ENCODE results near the gene ADGRL3.
"Not testable (repeated sequence)": the region's sequence is repeated elsewhere in the genome, so short reads cannot be mapped to it uniquely, and the experiment has no call there.

Gene ADGRL3

DNA sequence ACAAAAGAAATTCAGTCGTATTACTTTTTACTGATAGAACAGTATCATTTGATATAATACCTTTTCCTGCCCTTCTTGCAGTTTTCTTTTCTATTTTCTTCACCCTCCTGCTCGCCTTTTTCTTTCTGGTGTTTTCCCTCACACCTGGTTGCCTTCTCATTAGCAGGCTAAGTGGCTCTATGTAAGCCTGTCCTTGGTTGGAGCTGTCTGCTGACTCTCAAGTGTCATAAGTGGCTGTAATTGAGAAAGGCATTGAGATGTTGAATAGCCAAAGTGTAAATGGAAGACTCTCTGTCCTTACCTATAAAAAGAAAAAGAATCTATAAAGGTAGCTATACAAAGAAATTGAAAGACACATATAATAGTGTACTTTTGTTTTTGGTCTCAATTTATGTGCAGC is 180.7 kb downstream of the ADGRL3 start:
- H3K9me2 ChIP-seq (ENCODE audit: low read depth, low read length), result no peaks in the 10 kb centered on the region
- no peak overlapping the region for H3K27ac ChIP-seq (ENCODE audit: low read depth, low read length, poor library complexity, severe bottlenecking)
- no peak overlapping the region for H3K9ac ChIP-seq (ENCODE audit: low read length)
- TF ChIP-seq, protein P1, sequence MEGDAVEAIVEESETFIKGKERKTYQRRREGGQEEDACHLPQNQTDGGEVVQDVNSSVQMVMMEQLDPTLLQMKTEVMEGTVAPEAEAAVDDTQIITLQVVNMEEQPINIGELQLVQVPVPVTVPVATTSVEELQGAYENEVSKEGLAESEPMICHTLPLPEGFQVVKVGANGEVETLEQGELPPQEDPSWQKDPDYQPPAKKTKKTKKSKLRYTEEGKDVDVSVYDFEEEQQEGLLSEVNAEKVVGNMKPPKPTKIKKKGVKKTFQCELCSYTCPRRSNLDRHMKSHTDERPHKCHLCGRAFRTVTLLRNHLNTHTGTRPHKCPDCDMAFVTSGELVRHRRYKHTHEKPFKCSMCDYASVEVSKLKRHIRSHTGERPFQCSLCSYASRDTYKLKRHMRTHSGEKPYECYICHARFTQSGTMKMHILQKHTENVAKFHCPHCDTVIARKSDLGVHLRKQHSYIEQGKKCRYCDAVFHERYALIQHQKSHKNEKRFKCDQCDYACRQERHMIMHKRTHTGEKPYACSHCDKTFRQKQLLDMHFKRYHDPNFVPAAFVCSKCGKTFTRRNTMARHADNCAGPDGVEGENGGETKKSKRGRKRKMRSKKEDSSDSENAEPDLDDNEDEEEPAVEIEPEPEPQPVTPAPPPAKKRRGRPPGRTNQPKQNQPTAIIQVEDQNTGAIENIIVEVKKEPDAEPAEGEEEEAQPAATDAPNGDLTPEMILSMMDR (IDR thresholded peaks at IDR 0.05; ENCODE audit: low read length), result no peak
- TF ChIP-seq EZH2 (IDR thresholded peaks at IDR 0.05; ENCODE audit: borderline replicate concordance, low read length), result no peak
- no peak overlapping the region for H3K4me2 ChIP-seq (ENCODE audit: low read length)
- no peaks in the 10 kb centered on the region for H3K36me3 ChIP-seq (ENCODE audit: insufficient read depth, low read length)
- H3F3A ChIP-seq (ENCODE audit: insufficient read depth, low read length), result no peaks in the 10 kb centered on the region
- H3K27me3 ChIP-seq (ENCODE audit: insufficient read depth, low read length), result no peaks in the 10 kb centered on the region
- no peak overlapping the region for H3K4me3 ChIP-seq (ENCODE audit: low read depth, low read length, poor library complexity, severe bottlenecking)
- no peak overlapping the region for H2AFZ ChIP-seq (ENCODE audit: low read length)
- no peaks in the 10 kb centered on the region for H3K4me1 ChIP-seq (ENCODE audit: insufficient read depth, low read length, severe bottlenecking)
- H3K9me3 ChIP-seq (ENCODE audit: low read length), result no peaks in the 10 kb centered on the region
- no peaks in the 10 kb centered on the region for H3K79me2 ChIP-seq (ENCODE audit: insufficient read depth, low read length)
- no peaks in the 10 kb centered on the region for H4K20me1 ChIP-seq (ENCODE audit: insufficient read depth, low read length)

DNA sequence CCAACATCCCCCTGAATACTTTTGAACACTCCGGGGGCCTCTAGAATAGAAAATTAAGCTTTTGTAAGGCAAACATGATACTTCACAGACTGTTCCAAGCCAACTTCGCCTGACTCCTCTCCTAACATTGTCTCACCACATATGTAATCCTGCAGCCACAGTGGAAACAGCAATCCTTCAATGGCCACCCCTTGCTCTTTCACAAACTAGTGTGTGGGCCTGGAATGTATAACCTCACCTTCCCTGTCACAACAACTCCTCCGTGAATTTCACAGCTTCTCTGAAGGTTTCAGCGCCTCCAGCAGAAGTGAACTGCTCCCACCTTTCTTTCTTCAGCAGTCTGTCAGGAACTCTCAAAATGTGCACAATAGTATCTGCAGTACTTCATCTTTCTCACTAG is 185.1 kb downstream of the ADGRL3 start:
- H3K9me3 ChIP-seq (ENCODE audit: low read length), result no peaks in the 10 kb centered on the region
- no peaks in the 10 kb centered on the region for H3K4me1 ChIP-seq (ENCODE audit: insufficient read depth, low read length, severe bottlenecking)
- H3K9ac ChIP-seq (ENCODE audit: low read length), result no peak overlapping the region
- H3K36me3 ChIP-seq (ENCODE audit: insufficient read depth, low read length), result no peaks in the 10 kb centered on the region
- H3K79me2 ChIP-seq (ENCODE audit: insufficient read depth, low read length), result no peaks in the 10 kb centered on the region
- no peaks in the 10 kb centered on the region for H3K27me3 ChIP-seq (ENCODE audit: insufficient read depth, low read length)
- no peaks in the 10 kb centered on the region for H3F3A ChIP-seq (ENCODE audit: insufficient read depth, low read length)
- H4K20me1 ChIP-seq (ENCODE audit: insufficient read depth, low read length), result no peaks in the 10 kb centered on the region
- no peaks in the 10 kb centered on the region for H3K9me2 ChIP-seq (ENCODE audit: low read depth, low read length)
- H2AFZ ChIP-seq (ENCODE audit: low read length), result no peak overlapping the region
- H3K4me3 ChIP-seq (ENCODE audit: low read depth, low read length, poor library complexity, severe bottlenecking), result no peak overlapping the region
- TF ChIP-seq, protein P1 (IDR thresholded peaks at IDR 0.05; ENCODE audit: low read length), result no peak
- no peak for TF ChIP-seq EZH2 (IDR thresholded peaks at IDR 0.05; ENCODE audit: borderline replicate concordance, low read length)
- H3K27ac ChIP-seq (ENCODE audit: low read depth, low read length, poor library complexity, severe bottlenecking), result no peak overlapping the region
- H3K4me2 ChIP-seq (ENCODE audit: low read length), result no peak overlapping the region

DNA sequence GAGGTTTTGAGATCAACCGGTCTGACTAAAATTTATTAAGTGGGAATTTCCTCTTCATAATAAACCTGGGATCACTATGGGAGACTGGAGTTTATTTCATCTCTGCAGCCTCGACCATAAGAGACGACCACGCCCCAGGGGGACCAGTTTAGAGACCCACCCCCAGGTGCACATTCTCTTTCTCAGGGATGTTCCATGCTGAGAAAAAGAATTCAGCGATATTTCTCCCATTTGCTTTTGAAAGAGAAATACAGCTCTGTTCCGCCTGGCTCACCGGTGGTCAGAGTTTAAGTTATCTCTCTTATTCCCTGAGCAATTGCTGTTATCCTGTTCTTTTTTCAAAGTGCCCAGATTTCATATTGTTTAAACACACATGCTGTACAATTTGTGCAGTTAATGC is 187.2 kb downstream of the ADGRL3 start:
- H3K79me2 ChIP-seq (ENCODE audit: insufficient read depth, low read length); H2AFZ ChIP-seq (ENCODE audit: low read length); H3K9ac ChIP-seq (ENCODE audit: low read length); H3F3A ChIP-seq (ENCODE audit: insufficient read depth, low read length); H3K36me3 ChIP-seq (ENCODE audit: insufficient read depth, low read length); H3K27me3 ChIP-seq (ENCODE audit: insufficient read depth, low read length); H3K4me3 ChIP-seq (ENCODE audit: low read depth, low read length, poor library complexity, severe bottlenecking); H4K20me1 ChIP-seq (ENCODE audit: insufficient read depth, low read length); H3K4me1 ChIP-seq (ENCODE audit: insufficient read depth, low read length, severe bottlenecking); H3K9me2 ChIP-seq (ENCODE audit: low read depth, low read length); H3K9me3 ChIP-seq (ENCODE audit: low read length); H3K27ac ChIP-seq (ENCODE audit: low read depth, low read length, poor library complexity, severe bottlenecking); H3K4me2 ChIP-seq (ENCODE audit: low read length): not testable (repeated sequence)

DNA sequence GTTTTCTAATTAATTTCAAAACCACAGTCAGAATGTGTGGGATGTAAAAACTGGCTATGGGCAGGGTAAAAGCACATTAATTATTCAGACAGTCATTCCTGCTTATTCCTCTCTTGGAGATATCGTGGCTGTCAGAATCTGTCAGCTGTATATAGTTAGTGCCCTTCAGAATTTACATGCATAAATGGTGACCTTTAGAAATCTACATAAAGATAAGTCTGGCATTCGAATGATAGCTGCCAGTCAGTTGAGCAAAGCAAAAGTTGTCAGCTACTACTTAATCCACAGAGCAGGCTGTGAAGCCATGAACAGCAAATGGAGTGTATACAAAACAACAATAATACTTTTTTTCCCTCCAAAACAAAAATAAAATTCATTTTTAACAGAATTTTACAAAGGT is 189.5 kb downstream of the ADGRL3 start:
- no peak overlapping the region for H3K4me3 ChIP-seq (ENCODE audit: low read depth, low read length, poor library complexity, severe bottlenecking)
- no peak overlapping the region for H3K4me2 ChIP-seq (ENCODE audit: low read length)
- TF ChIP-seq EZH2 (IDR thresholded peaks at IDR 0.05; ENCODE audit: borderline replicate concordance, low read length), result no peak
- TF ChIP-seq, protein P1 (IDR thresholded peaks at IDR 0.05; ENCODE audit: low read length), result no peak
- no peaks in the 10 kb centered on the region for H3K79me2 ChIP-seq (ENCODE audit: insufficient read depth, low read length)
- no peaks in the 10 kb centered on the region for H3K36me3 ChIP-seq (ENCODE audit: insufficient read depth, low read length)
- no peaks in the 10 kb centered on the region for H3K9me3 ChIP-seq (ENCODE audit: low read length)
- H3K9ac ChIP-seq (ENCODE audit: low read length), result no peak overlapping the region
- H3K4me1 ChIP-seq (ENCODE audit: insufficient read depth, low read length, severe bottlenecking), result no peaks in the 10 kb centered on the region
- no peak overlapping the region for H2AFZ ChIP-seq (ENCODE audit: low read length)
- no peak overlapping the region for H3K27ac ChIP-seq (ENCODE audit: low read depth, low read length, poor library complexity, severe bottlenecking)
- no peaks in the 10 kb centered on the region for H4K20me1 ChIP-seq (ENCODE audit: insufficient read depth, low read length)
- no peaks in the 10 kb centered on the region for H3K9me2 ChIP-seq (ENCODE audit: low read depth, low read length)
- H3K27me3 ChIP-seq (ENCODE audit: insufficient read depth, low read length), result no peaks in the 10 kb centered on the region
- no peaks in the 10 kb centered on the region for H3F3A ChIP-seq (ENCODE audit: insufficient read depth, low read length)

All from OCI-LY1 (cell line).